SK-N-SH (cell line): ENCODE measurements around the gene ISY1. TPM values are rescaled to one million over a fixed set of nuclear protein-coding genes. Genes with fewer than 3 reads are reported as not detected.

Experiments
- CTCF ChIA-PET: fragments of 300-600, 350-600 bp; formaldehyde crosslinking; extraction: SDS; loops from one replicate; lab custom pipeline; 2021; lab: Yijun Ruan, JAX
- POLR2A ChIA-PET: fragments of 350-600 bp; sonication (Branson Sonifier 250); formaldehyde crosslinking; extraction: SDS; loops from one replicate; lab custom pipeline; 2020; ENCODE audit warnings: antibody characterized with exemption, inconsistent platforms; lab: Yijun Ruan, JAX
- DNase-seq: peaks from one replicate; pipeline ENCODE4 v3.0.0; 2012
- H2AFZ ChIP-seq: fragments of 200-600 bp; sonication (generic); 2 replicates; pipeline ENCODE4 v1.8.1; 2016; ENCODE audit warnings: antibody characterized with exemption, mild to moderate bottlenecking, low read depth
- H3F3A ChIP-seq: fragments of 200-600 bp; sonication (generic); replicated peaks from 2 replicates; pipeline ENCODE3; 2016; ENCODE audit warnings: antibody characterized with exemption, mild to moderate bottlenecking; ENCODE audit not compliant: insufficient read depth
- H3K27ac ChIP-seq, 2 experiments: fragments of 200-500 bp in 1 of 2; fragments of 200-600 bp in 1 of 2; sonication (Bioruptor generic) in 1 of 2; sonication (generic), shearing (Covaris generic) in 1 of 2; 2 replicates each; pipeline versions ENCODE4 v1.5.1 to v1.6.1; 2014 to 2016; ENCODE audit warnings: low read depth in 2 of 2, inconsistent platforms in 1 of 2, low read length in 1 of 2, mild to moderate bottlenecking in 1 of 2, mixed read lengths in 1 of 2
- H3K27me3 ChIP-seq: fragments of 200-600 bp; sonication (generic), shearing (Covaris generic); 2 replicates; pipeline ENCODE4 v1.6.1; 2016; ENCODE audit warnings: mixed run types; ENCODE audit not compliant: insufficient read depth
- H3K36me3 ChIP-seq, 2 experiments: fragments of 200-500 bp in 1 of 2; fragments of 200-600 bp in 1 of 2; sonication (Bioruptor generic) in 1 of 2; sonication (generic) in 1 of 2; replicated peaks in 1 of 2; 2 replicates each; pipeline versions ENCODE3 to v1.5.1; 2014 to 2016; ENCODE audit warnings: low read length in 1 of 2, mild to moderate bottlenecking in 1 of 2; ENCODE audit not compliant: insufficient read depth in 2 of 2, control insufficient read depth in 1 of 2
- H3K4me1 ChIP-seq, 2 experiments: fragments of 200-500 bp in 1 of 2; fragments of 200-600 bp in 1 of 2; sonication (Bioruptor generic) in 1 of 2; sonication (generic), shearing (Covaris generic) in 1 of 2; 2 replicates each; pipeline versions ENCODE4 v1.5.1 to v1.6.1; 2014 to 2016; ENCODE audit warnings: low read depth in 1 of 2, low read length in 1 of 2, mixed run types in 1 of 2; ENCODE audit not compliant: insufficient read depth in 2 of 2, control insufficient read depth in 1 of 2
- H3K4me2 ChIP-seq: fragments of 200-600 bp; sonication (generic), shearing (Covaris generic); 2 replicates; pipeline ENCODE4 v1.6.1; 2017; ENCODE audit warnings: mixed run types
- H3K4me3 ChIP-seq, 2 experiments: fragments of 200-500 bp in 1 of 2; fragments of 200-600 bp in 1 of 2; sonication (Bioruptor generic) in 1 of 2; sonication (generic), shearing (Covaris generic) in 1 of 2; 2 replicates each; pipeline versions ENCODE4 v1.5.1 to v1.8.1; 2014 to 2016; ENCODE audit warnings: low read depth in 2 of 2, inconsistent platforms in 1 of 2, low read length in 1 of 2, mild to moderate bottlenecking in 1 of 2, mixed read lengths in 1 of 2, moderate library complexity in 1 of 2
- H3K79me2 ChIP-seq: fragments of 200-600 bp; sonication (generic); 2 replicates; pipeline ENCODE4 v1.8.1; 2017; ENCODE audit warnings: mild to moderate bottlenecking; ENCODE audit not compliant: insufficient read depth
- H3K9ac ChIP-seq: fragments of 200-600 bp; sonication (generic); 2 replicates; pipeline ENCODE4 v1.6.1; 2017; ENCODE audit warnings: mixed run types
- H3K9me2 ChIP-seq: fragments of 200-600 bp; sonication (generic); 2 replicates; pipeline ENCODE4 v1.6.1; 2017; ENCODE audit warnings: mixed run types
- H3K9me3 ChIP-seq: fragments of 200-600 bp; sonication (generic); 2 replicates; pipeline ENCODE4 v1.6.1; 2017; ENCODE audit warnings: mixed run types, mild to moderate bottlenecking, moderate library complexity
- H4K20me1 ChIP-seq: fragments of 200-600 bp; sonication (generic); 2 replicates; pipeline ENCODE4 v1.6.1; 2017; ENCODE audit warnings: mild to moderate bottlenecking, mixed run types; ENCODE audit not compliant: insufficient read depth
- EZH2phosphoT487 ChIP-seq: fragments of 200-600 bp; sonication (generic); IDR thresholded peaks from 2 replicates; pipeline ENCODE4 v1.6.1; 2017; ENCODE audit warnings: low read depth, mixed run types, mild to moderate bottlenecking, antibody characterized with exemption, moderate library complexity, borderline replicate concordance
- FOXJ3 ChIP-seq: sonication (generic); formaldehyde crosslinking; IDR thresholded peaks from 2 replicates; pipeline ENCODE4 v1.5.1; 2020; ENCODE audit warnings: mild to moderate bottlenecking, missing genetic modification reagents
- FOXM1 ChIP-seq: IDR thresholded peaks from 2 replicates; pipeline ENCODE4 v1.4.0; 2012; ENCODE audit warnings: low read depth, mild to moderate bottlenecking
- MXI1 ChIP-seq: IDR thresholded peaks from 2 replicates; pipeline ENCODE4 v1.6.1; 2012; ENCODE audit warnings: mild to moderate bottlenecking, low read depth, low read length, improper control_type of control experiment
- NRF1 ChIP-seq: IDR thresholded peaks from 2 replicates; pipeline ENCODE4 v1.6.1; 2012; ENCODE audit warnings: low read depth, mild to moderate bottlenecking, low read length
- PBX3 ChIP-seq: IDR thresholded peaks from 2 replicates; pipeline ENCODE4; 2012
- POLR2AphosphoS5 ChIP-seq: IDR thresholded peaks from 2 replicates; pipeline ENCODE4 v1.6.1; 2012; ENCODE audit warnings: low read depth, low read length
- RXRA ChIP-seq: IDR thresholded peaks from 2 replicates; pipeline ENCODE4 v1.4.0; 2012; ENCODE audit warnings: low read depth, mild to moderate bottlenecking, borderline replicate concordance
- TAF1 ChIP-seq: IDR thresholded peaks from 2 replicates; pipeline ENCODE4 v1.6.1; 2012; ENCODE audit warnings: low read depth, mild to moderate bottlenecking, low read length, moderate library complexity, borderline replicate concordance
- USF2 ChIP-seq: fragments of 150-350 bp; IDR thresholded peaks from 2 replicates; pipeline ENCODE4 v1.6.1; 2017; ENCODE audit warnings: antibody characterized with exemption, low read length, low read depth, borderline replicate concordance
- YY1 ChIP-seq: IDR thresholded peaks from 2 replicates; pipeline ENCODE4 v1.4.0; 2012; ENCODE audit warnings: low read depth, mild to moderate bottlenecking
- WGBS: methylation state at CpG from one replicate; pipeline ENCODE4 v1.1.6; 2017; ENCODE audit warnings: low lambda C conversion rate; 5-methylcytosine and 5-hydroxymethylcytosine counted together
- polyA plus RNA-seq, 3 experiments: library from polyadenylated mRNA; depleted of rRNA; stranded (reverse); fragments of >200 nt; gene quantifications; 2 replicates each; pipeline ENCODE4 v1.2.3, GENCODE V29; 2012
- TF ChIP-seq, protein P1 (sequence below): IDR thresholded peaks from 2 replicates; pipeline ENCODE4 v1.6.1; 2012; ENCODE audit warnings: mild to moderate bottlenecking, low read depth, low read length, moderate library complexity
- TF ChIP-seq, protein P2 (sequence below): fragments of 200-600 bp; sonication (generic); IDR thresholded peaks from 2 replicates; pipeline ENCODE4 v1.6.1; 2017; ENCODE audit warnings: antibody characterized with exemption, mild to moderate bottlenecking, moderate library complexity

ISY1 gene
- polyA plus RNA-seq, 1 of the 3 experiments (the other 2 are of a cell fraction): 20.9 TPM

GRCh38 chr3:129128357-129129155 lies 32.3 kb downstream of the ISY1 start:
- Histone ChIP-seq H3K4me3 (no peak overlapping the region), H3K4me2 (no peak overlapping the region), H3F3A (peaks cover 7% of the 10 kb centered on the region), H3K9me2 (no peaks in the 10 kb centered on the region), H3K27ac (no peak overlapping the region), H3K9me3 (no peaks in the 10 kb centered on the region), H3K9ac (no peak overlapping the region), H3K27me3 (no peaks in the 10 kb centered on the region), H2AFZ (no peak overlapping the region), H3K4me1 (no peaks in the 10 kb centered on the region), H3K79me2 (no peaks in the 10 kb centered on the region), H4K20me1 (no peaks in the 10 kb centered on the region), H3K36me3 (peaks cover 22 to 36% of the 10 kb centered on the region in 2 experiments)
- no peak for DNase-seq
- WGBS: 96% methylated on average over 10 of the region's 16 CpGs
- TF ChIP-seq, protein P1, sequence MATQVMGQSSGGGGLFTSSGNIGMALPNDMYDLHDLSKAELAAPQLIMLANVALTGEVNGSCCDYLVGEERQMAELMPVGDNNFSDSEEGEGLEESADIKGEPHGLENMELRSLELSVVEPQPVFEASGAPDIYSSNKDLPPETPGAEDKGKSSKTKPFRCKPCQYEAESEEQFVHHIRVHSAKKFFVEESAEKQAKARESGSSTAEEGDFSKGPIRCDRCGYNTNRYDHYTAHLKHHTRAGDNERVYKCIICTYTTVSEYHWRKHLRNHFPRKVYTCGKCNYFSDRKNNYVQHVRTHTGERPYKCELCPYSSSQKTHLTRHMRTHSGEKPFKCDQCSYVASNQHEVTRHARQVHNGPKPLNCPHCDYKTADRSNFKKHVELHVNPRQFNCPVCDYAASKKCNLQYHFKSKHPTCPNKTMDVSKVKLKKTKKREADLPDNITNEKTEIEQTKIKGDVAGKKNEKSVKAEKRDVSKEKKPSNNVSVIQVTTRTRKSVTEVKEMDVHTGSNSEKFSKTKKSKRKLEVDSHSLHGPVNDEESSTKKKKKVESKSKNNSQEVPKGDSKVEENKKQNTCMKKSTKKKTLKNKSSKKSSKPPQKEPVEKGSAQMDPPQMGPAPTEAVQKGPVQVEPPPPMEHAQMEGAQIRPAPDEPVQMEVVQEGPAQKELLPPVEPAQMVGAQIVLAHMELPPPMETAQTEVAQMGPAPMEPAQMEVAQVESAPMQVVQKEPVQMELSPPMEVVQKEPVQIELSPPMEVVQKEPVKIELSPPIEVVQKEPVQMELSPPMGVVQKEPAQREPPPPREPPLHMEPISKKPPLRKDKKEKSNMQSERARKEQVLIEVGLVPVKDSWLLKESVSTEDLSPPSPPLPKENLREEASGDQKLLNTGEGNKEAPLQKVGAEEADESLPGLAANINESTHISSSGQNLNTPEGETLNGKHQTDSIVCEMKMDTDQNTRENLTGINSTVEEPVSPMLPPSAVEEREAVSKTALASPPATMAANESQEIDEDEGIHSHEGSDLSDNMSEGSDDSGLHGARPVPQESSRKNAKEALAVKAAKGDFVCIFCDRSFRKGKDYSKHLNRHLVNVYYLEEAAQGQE: no peak
- TF ChIP-seq EZH2phosphoT487 (no peak), TAF1 (no peak), FOXJ3 (CRISPR knock-in tag) (no peak), FOXM1 (no peak), PBX3 (no peak), USF2 (no peak), MXI1 (no peak), YY1 (no peak), NRF1 (no peak), POLR2AphosphoS5 (no peak), RXRA (no peak)
- TF ChIP-seq, protein P2, sequence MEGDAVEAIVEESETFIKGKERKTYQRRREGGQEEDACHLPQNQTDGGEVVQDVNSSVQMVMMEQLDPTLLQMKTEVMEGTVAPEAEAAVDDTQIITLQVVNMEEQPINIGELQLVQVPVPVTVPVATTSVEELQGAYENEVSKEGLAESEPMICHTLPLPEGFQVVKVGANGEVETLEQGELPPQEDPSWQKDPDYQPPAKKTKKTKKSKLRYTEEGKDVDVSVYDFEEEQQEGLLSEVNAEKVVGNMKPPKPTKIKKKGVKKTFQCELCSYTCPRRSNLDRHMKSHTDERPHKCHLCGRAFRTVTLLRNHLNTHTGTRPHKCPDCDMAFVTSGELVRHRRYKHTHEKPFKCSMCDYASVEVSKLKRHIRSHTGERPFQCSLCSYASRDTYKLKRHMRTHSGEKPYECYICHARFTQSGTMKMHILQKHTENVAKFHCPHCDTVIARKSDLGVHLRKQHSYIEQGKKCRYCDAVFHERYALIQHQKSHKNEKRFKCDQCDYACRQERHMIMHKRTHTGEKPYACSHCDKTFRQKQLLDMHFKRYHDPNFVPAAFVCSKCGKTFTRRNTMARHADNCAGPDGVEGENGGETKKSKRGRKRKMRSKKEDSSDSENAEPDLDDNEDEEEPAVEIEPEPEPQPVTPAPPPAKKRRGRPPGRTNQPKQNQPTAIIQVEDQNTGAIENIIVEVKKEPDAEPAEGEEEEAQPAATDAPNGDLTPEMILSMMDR: no peak
- POLR2A ChIA-PET: no interaction called here
- CTCF ChIA-PET: no interaction called here
